Stomach smooth muscle (tissue), 2 donors: ENCODE data around the gene BCKDHA.

Source experiments
- H3K27ac ChIP-seq: one replicate; pipeline ENCODE4 v1.7.0; 2013; ENCODE audit warnings: mild to moderate bottlenecking, low read length, inconsistent platforms
- H3K27me3 ChIP-seq, 2 donors: one replicate each; pipeline ENCODE4 v1.7.0; 2013; ENCODE audit warnings: low read length in 2 of 2; ENCODE audit not compliant: insufficient read depth in 2 of 2, control insufficient read depth in 1 of 2
- H3K36me3 ChIP-seq, 2 donors: one replicate each; pipeline ENCODE4 v1.7.0; 2013; ENCODE audit warnings: low read length in 2 of 2; ENCODE audit not compliant: control insufficient read depth in 2 of 2, insufficient read depth in 2 of 2
- H3K4me1 ChIP-seq: one replicate; pipeline ENCODE4 v1.7.0; 2013; ENCODE audit warnings: low read length; ENCODE audit not compliant: control insufficient read depth, insufficient read depth
- H3K4me3 ChIP-seq, 2 donors: one replicate each; pipeline ENCODE4 v1.7.0; 2013; ENCODE audit warnings: low read length in 2 of 2
- H3K9ac ChIP-seq, 2 donors: one replicate each; pipeline ENCODE4 v1.7.0; 2013; ENCODE audit warnings: low read length in 2 of 2, mild to moderate bottlenecking in 1 of 2
- H3K9me3 ChIP-seq, 2 donors: one replicate each; pipeline ENCODE4 v1.7.0; 2013; ENCODE audit warnings: low read length in 2 of 2; ENCODE audit not compliant: control insufficient read depth in 2 of 2
- donor health status: healthy.
- donor health status: Pancreatic carcinoma.

BCKDHA gene

DNA sequence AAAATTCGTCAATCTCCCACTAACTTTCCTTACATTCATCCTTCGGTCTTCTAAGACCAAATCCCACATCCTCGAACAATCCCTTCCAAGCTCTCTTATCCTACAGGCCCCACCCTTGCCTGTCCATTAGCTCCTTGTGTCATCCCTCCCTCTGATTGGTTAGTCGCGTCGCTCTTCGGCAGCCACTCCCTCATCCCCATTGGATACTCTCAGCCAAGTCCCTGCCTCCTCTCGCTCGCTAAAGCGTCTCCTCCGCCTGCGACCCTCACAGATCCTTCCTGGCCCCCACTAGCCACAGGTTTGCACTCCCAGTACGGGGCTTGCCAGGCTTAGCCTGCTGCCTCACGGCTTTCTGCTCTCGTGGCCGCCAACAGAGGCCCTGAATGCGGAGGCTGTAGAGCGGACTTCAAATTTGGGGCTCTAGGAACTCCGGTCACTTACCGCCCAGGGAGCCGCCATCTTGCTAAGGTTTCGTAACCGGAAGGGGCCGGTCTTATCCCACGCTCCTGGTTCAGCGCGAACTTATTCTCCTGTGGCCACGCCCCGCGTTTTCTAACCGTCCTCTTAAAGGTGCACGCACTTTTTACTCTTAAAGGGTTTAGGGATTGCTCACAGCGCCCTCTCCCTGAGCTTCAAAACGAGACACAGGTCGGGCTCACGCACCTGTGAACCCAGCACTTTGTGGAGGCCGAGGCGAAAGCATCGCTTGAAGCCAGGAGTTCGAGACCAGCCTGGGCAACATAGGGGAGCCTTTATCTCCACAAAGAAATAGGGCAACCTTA, 42.0 kb downstream of the BCKDHA start, which contains the start of gene DMAC2:
TSS of gene DMAC2 (minus strand) at position 472 of the 782 bp plus-strand sequence. CDS start at position 459, 13 bp downstream.
- Histone ChIP-seq H3K27ac (peak within 1 kb of the TSS; percentile 96), H3K9ac (peak within 1 kb of the TSS; percentile 91 to 95), H3K9me3 (no peaks in the 10 kb centered on the region), H3K27me3 (peaks cover 0 to 8% of the 10 kb centered on the region in 2 donors), H3K4me1 (peaks cover 3% of the 10 kb centered on the region), H3K4me3 (peak within 1 kb of the TSS; percentile 98 to 99), H3K36me3 (peaks cover 0 to 12% of the 10 kb centered on the region in 2 donors)

GRCh38 chr19:41441321-41441945, 43.8 kb downstream of the BCKDHA start:
- Histone ChIP-seq H3K9me3 (no peaks in the 10 kb centered on the region), H3K27ac (no peak overlapping the region), H3K36me3 (peaks cover 0 to 9% of the 10 kb centered on the region in 2 donors), H3K4me1 (peaks cover 3% of the 10 kb centered on the region), H3K27me3 (peaks cover 2 to 11% of the 10 kb centered on the region in 2 donors), H3K4me3 (no peak overlapping the region), H3K9ac (no peak overlapping the region)

DNA sequence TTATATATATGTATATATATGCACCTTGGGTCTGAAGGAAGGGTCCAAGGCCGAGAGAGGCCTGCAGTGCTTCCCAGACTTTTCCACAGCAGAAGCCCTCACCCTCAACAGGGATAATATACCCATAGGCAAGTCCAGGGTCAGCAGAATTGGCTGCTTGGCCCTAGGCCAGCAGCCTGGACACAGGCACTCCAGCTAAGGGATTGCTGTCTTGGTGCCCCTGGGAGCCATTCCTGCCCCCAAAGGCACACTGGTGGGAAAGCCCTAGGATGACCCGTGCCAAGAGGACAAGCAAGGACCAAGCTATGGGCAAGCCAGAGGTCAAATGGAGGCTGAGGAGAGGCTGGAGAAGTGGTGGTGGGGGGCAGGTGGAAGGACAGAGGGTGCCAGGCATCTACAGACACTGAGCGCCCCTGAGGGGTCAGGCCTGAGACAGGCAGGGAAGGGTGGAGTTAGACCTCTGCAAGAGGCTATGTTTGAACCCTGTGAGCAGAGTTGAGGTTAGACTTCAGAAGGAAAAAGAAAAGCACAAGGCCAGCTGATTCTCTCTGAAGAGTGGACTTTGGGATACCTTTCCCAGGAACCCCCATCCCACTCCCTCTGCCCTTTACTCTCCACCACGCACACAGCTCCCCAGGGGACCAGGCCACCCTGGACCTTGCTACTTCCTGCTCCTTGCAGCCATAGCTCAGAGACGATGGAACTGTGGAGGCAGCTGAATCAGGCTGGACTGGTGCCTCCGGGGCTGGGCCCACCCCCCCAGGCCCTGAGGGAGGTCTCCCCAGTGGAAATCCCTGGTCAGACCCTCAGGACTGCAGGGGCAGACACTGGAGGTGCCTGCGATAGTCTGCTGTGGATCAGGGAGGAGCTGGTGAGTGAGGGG, 45.1 kb downstream of the BCKDHA start, which contains the start of gene ERICH4:
TSS of gene ERICH4 (plus strand) at position 684 of the 883 bp plus-strand sequence. CDS start at position 698, 14 bp downstream.
- H3K27me3 ChIP-seq = peaks cover 5 to 15% of the 10 kb centered on the region in 2 donors
- no peak within 1 kb of the TSS for H3K9ac ChIP-seq
- peaks cover 0 to 3% of the 10 kb centered on the region in 2 donors for H3K36me3 ChIP-seq
- H3K4me3 ChIP-seq = no peak within 1 kb of the TSS
- H3K9me3 ChIP-seq = no peaks in the 10 kb centered on the region
- peaks cover 2% of the 10 kb centered on the region for H3K4me1 ChIP-seq
- no peak within 1 kb of the TSS for H3K27ac ChIP-seq

DNA sequence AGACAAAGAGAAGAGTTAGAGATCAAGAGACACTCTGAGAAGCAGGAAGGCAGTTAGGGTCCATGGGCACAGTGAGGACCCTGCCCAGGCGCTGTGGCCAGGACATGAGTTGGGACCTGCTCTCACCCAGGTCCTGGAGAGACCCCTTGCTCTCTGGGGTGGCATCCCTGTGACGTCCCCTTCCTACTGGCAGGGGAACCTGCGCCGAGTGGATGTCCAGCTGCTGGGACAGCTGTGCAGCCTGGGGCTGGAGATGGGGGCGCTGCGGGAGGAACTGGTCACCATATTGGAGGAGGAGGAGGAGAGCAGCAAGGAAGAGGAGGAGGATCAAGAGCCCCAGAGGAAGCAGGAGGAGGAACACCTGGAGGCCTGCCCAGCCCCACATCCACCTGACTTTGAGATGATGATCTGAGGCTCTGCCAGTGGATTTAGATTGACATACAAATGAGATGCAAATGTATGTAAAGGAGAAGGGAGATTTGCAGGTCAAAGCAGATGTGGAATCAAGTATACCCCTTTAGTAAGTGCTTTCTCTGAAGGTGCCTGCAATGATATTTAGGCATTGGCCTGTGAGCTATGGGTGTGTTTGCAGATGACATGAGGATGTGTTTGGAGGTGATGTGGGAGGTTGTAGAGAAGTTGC, 46.3 kb downstream of the BCKDHA start:
- H3K27ac ChIP-seq = no peak overlapping the region
- H3K27me3 ChIP-seq = peaks cover 5 to 16% of the 10 kb centered on the region in 2 donors
- no peaks in the 10 kb centered on the region for H3K9me3 ChIP-seq
- H3K36me3 ChIP-seq = no peaks in the 10 kb centered on the region
- peaks cover 2% of the 10 kb centered on the region for H3K4me1 ChIP-seq
- H3K4me3 ChIP-seq = no peak overlapping the region
- H3K9ac ChIP-seq = no peak overlapping the region

DNA sequence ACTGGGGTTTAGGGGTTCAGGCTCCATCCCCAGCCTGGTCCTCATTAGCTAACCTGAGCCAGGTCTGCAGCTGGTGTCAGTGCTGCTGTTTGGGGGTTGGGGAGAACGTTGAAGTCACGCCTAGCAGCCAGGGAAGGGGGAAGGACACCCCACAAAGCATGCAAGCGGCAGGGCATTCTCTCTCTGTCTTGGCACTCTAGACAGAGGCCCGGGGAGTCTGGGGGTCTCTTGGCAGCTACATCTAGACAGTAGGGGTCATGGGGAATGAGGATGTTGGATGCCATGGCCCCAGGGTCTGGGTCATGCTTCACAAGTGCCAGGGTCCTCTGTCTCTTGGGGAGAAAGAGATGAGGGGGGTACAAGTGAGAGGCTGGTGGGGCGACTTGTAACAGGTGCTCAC, 48.0 kb downstream of the BCKDHA start:
- Histone ChIP-seq H3K9ac (no peak overlapping the region), H3K27me3 (peaks cover 5 to 16% of the 10 kb centered on the region in 2 donors), H3K4me1 (peaks cover 3% of the 10 kb centered on the region), H3K27ac (no peak overlapping the region), H3K9me3 (no peaks in the 10 kb centered on the region), H3K4me3 (no peak overlapping the region), H3K36me3 (no peaks in the 10 kb centered on the region)

GRCh38 chr19:41447732-41448332, 50.2 kb downstream of the BCKDHA start:
- Histone ChIP-seq H3K9ac (no peak overlapping the region), H3K4me1 (peaks cover 3% of the 10 kb centered on the region), H3K9me3 (no peaks in the 10 kb centered on the region), H3K27me3 (peaks cover 5 to 9% of the 10 kb centered on the region in 2 donors), H3K4me3 (no peak overlapping the region), H3K36me3 (no peaks in the 10 kb centered on the region), H3K27ac (no peak overlapping the region)

GRCh38 chr19:41449079-41449864, 51.7 kb downstream of the BCKDHA start:
- no peak overlapping the region for H3K9ac ChIP-seq
- H3K27ac ChIP-seq = no peak overlapping the region
- no peaks in the 10 kb centered on the region for H3K36me3 ChIP-seq
- H3K27me3 ChIP-seq = peaks cover 5 to 8% of the 10 kb centered on the region in 2 donors
- peaks cover 3% of the 10 kb centered on the region for H3K4me1 ChIP-seq
- peak overlapping the region; percentile 27 to 54 for H3K4me3 ChIP-seq
- H3K9me3 ChIP-seq = no peaks in the 10 kb centered on the region

DNA sequence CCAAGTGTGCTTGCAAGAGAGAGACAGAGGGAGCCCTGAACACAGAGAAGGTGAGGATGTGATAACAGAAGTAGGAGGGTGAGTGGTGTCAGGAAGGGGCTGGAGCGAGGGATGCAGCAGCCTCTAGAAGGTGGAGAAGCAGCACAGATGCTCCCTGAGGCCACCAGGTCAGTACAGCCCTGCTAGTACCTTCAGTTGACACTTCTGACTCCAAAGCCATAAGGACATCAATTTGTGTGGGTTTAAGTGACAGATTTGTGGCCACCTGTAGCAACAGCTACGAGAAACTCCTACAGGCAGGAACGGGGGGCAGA, 52.2 kb downstream of the BCKDHA start:
- Histone ChIP-seq H3K27me3 (peaks cover 5 to 8% of the 10 kb centered on the region in 2 donors), H3K9ac (no peak overlapping the region), H3K9me3 (no peaks in the 10 kb centered on the region), H3K36me3 (no peaks in the 10 kb centered on the region), H3K27ac (no peak overlapping the region), H3K4me3 (no peak overlapping the region), H3K4me1 (peaks cover 3% of the 10 kb centered on the region)

GRCh38 chr19:41452584-41453275, 55.1 kb downstream of the BCKDHA start:
- peaks cover 2 to 3% of the 10 kb centered on the region in 2 donors for H3K27me3 ChIP-seq

More at GRCh38 chr19:41452584-41453275, 55.1 kb downstream of the BCKDHA start:
- Histone ChIP-seq H3K27ac (no peak overlapping the region), H3K4me1 (peaks cover 3% of the 10 kb centered on the region), H3K9ac (no peak overlapping the region), H3K36me3 (no peaks in the 10 kb centered on the region), H3K9me3 (peaks cover 0 to 3% of the 10 kb centered on the region in 2 donors), H3K4me3 (no peak overlapping the region)
